OCI-LY7 (cell line): Measurements from ENCODE around the gene SHROOM3.

Source experiments
- CTCF ChIP-seq: fragments of 200-600 bp; sonication (generic); conservative IDR thresholded peaks from 2 replicates; pipeline ENCODE4 v1.5.1; 2014; ENCODE audit warnings: mild to moderate bottlenecking, antibody characterized with exemption, low read length, moderate library complexity, mixed read lengths
- EZH2phosphoT487 ChIP-seq: fragments of 200-600 bp; sonication (generic); IDR thresholded peaks from 2 replicates; pipeline ENCODE4 v1.6.1; 2018; ENCODE audit warnings: low read depth, borderline replicate concordance, mild to moderate bottlenecking, mixed run types, antibody characterized with exemption, low read length, moderate library complexity, mixed read lengths

- no peak for TF ChIP-seq CTCF
- TF ChIP-seq EZH2phosphoT487 = no peak
These were observed 376.8 kb downstream of the SHROOM3 start for GRCh38 chr4:76811604-76812412.
